Hepatocyte (in vitro differentiated cells): ENCODE data around the gene FBXL7. TPM values are rescaled to one million over a fixed set of nuclear protein-coding genes. Genes with fewer than 3 reads are reported as not detected.

Experiments
- DNase-seq: peaks from one replicate; pipeline ENCODE4 v3.0.0-alpha.2; 2016; ENCODE audit warnings: low spot score
- H2AFZ ChIP-seq: fragments of 200-600 bp; sonication (generic); 2 replicates; pipeline ENCODE4 v1.6.0; 2016; ENCODE audit warnings: antibody characterized with exemption, mild to moderate bottlenecking
- H3K27ac ChIP-seq: fragments of 200-600 bp; sonication (generic); 2 replicates; pipeline ENCODE4 v1.5.1; 2016; ENCODE audit warnings: mild to moderate bottlenecking
- H3K27me3 ChIP-seq: fragments of 200-600 bp; sonication (generic); 2 replicates; pipeline ENCODE4 v1.6.1; 2016
- H3K36me3 ChIP-seq: fragments of 200-600 bp; sonication (generic); replicated peaks from 2 replicates; pipeline ENCODE4 v1.5.1; 2016; ENCODE audit warnings: low read depth; ENCODE audit not compliant: insufficient read depth
- H3K4me1 ChIP-seq: fragments of 200-600 bp; sonication (generic); 2 replicates; pipeline ENCODE4 v1.5.1; 2016; ENCODE audit warnings: mild to moderate bottlenecking, moderate library complexity; ENCODE audit not compliant: insufficient read depth
- H3K4me2 ChIP-seq: fragments of 200-600 bp; sonication (generic); 2 replicates; pipeline ENCODE4 v1.6.0; 2016
- H3K4me3 ChIP-seq: fragments of 200-600 bp; sonication (generic); 2 replicates; pipeline ENCODE4 v1.5.1; 2016; ENCODE audit warnings: mild to moderate bottlenecking
- H3K79me2 ChIP-seq: fragments of 200-600 bp; sonication (generic); 2 replicates; pipeline ENCODE4 v1.6.0; 2017; ENCODE audit warnings: mild to moderate bottlenecking
- H3K9me2 ChIP-seq: fragments of 200-600 bp; sonication (generic); replicated peaks from 2 replicates; pipeline ENCODE4 v1.6.0; 2017; ENCODE audit warnings: mild to moderate bottlenecking; ENCODE audit not compliant: insufficient read depth
- H3K9me3 ChIP-seq: fragments of 200-600 bp; sonication (generic); 2 replicates; pipeline ENCODE4 v1.5.1; 2016; ENCODE audit warnings: low read depth, mild to moderate bottlenecking
- H4K20me1 ChIP-seq: fragments of 200-600 bp; sonication (generic); 2 replicates; pipeline ENCODE4 v1.6.0; 2016; ENCODE audit warnings: mild to moderate bottlenecking; ENCODE audit not compliant: insufficient read depth, poor library complexity, severe bottlenecking
- EZH2 ChIP-seq: fragments of 200-600 bp; sonication (generic); IDR thresholded peaks from 2 replicates; pipeline ENCODE4 v1.6.1; 2016; ENCODE audit warnings: antibody characterized with exemption, mild to moderate bottlenecking, borderline replicate concordance
- EZH2phosphoT487 ChIP-seq: fragments of 200-600 bp; sonication (generic); IDR thresholded peaks from one replicate; pipeline ENCODE4 v1.6.1; 2018; ENCODE audit warnings: antibody characterized with exemption, mild to moderate bottlenecking, low read depth, moderate library complexity; ENCODE audit not compliant: unreplicated experiment, severe bottlenecking
- WGBS: methylation state at CpG from one replicate; pipeline ENCODE4 v1.1.6; 2016; ENCODE audit warnings: low lambda C conversion rate; ENCODE audit errors: missing lambda C conversion rate; 5-methylcytosine and 5-hydroxymethylcytosine counted together
- polyA plus RNA-seq: library from polyadenylated mRNA; unstranded; fragments of >200 nt; fragmentation: Nextera tagmentation; extraction: Ambion mirVana; gene quantifications from 2 replicates; pipeline ENCODE4 v1.2.1, GENCODE V29; 2016
- total RNA-seq: library from RNA; depleted of rRNA; stranded (reverse); fragments of >200 nt; gene quantifications from 2 replicates; pipeline ENCODE4 v1.2.3, GENCODE V29; 2014
- TF ChIP-seq, protein P1 (sequence below): fragments of 200-600 bp; sonication (generic); IDR thresholded peaks from 2 replicates; pipeline ENCODE4 v1.5.1; 2016; ENCODE audit warnings: antibody characterized with exemption, mild to moderate bottlenecking; ENCODE audit not compliant: poor library complexity

The FBXL7 gene
- total and polyA plus RNA-seq, 2 experiments from 2014 or later, result 8.4 to 10.3 TPM

DNA sequence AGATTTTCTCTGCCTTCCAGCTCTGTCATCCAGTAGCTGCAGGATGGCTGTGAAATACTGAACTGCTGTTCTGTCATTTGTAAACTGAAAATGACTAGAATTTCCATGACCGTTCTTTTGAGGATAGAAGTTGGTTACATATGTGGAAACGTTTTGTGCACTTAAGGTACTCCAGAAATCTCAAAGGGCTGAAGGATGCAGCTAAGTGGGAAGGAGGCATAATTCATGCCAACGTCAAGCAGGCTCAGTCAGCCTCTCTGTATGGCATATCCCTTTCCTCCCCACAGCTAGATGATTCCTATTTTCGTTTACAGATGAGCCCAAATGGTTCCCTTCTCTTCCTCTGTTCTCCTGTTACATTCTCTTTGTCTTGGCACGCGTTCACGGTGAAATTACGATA, 257.6 kb downstream of the FBXL7 start:
- Histone ChIP-seq H3K36me3 (no peaks in the 10 kb centered on the region), H3K9me2 (no peaks in the 10 kb centered on the region), H3K27me3 (no peaks in the 10 kb centered on the region), H3K4me2 (peak overlapping the region; percentile 37), H2AFZ (no peak overlapping the region), H3K9me3 (no peaks in the 10 kb centered on the region), H3K27ac (no peak overlapping the region), H3K79me2 (peaks cover 19% of the 10 kb centered on the region), H3K4me1 (peaks cover 6% of the 10 kb centered on the region), H4K20me1 (no peaks in the 10 kb centered on the region), H3K4me3 (no peak overlapping the region)
- 67% methylated on average over 8 of the region's 8 CpGs for WGBS
- no peak for TF ChIP-seq EZH2phosphoT487
- TF ChIP-seq, protein P1, sequence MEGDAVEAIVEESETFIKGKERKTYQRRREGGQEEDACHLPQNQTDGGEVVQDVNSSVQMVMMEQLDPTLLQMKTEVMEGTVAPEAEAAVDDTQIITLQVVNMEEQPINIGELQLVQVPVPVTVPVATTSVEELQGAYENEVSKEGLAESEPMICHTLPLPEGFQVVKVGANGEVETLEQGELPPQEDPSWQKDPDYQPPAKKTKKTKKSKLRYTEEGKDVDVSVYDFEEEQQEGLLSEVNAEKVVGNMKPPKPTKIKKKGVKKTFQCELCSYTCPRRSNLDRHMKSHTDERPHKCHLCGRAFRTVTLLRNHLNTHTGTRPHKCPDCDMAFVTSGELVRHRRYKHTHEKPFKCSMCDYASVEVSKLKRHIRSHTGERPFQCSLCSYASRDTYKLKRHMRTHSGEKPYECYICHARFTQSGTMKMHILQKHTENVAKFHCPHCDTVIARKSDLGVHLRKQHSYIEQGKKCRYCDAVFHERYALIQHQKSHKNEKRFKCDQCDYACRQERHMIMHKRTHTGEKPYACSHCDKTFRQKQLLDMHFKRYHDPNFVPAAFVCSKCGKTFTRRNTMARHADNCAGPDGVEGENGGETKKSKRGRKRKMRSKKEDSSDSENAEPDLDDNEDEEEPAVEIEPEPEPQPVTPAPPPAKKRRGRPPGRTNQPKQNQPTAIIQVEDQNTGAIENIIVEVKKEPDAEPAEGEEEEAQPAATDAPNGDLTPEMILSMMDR, result no peak
- no peak for TF ChIP-seq EZH2
- no peak for DNase-seq

DNA sequence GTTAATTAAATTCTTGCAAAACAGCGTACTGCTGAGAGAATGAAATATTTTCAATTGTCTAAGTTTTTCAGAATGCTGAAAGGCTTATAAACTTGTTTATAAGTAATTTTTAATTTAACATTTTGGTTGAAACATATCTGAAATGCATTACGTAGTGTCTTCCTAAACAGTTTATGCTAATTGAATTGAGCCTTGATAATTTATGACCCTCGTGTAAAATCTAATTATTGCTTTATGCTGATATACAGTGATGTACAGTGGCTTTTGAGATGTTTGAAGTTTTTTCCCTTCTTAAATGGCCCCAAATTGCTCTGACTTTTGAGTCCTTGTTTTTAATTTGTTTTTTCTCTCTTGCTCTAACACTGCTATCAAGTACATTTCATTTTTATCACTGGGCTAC, 262.7 kb downstream of the FBXL7 start:
- TF ChIP-seq EZH2, result no peak
- TF ChIP-seq, protein P1, result no peak
- TF ChIP-seq EZH2phosphoT487, result no peak
- Histone ChIP-seq H3K4me1 (no peaks in the 10 kb centered on the region), H3K9me2 (no peaks in the 10 kb centered on the region), H3K4me3 (no peak overlapping the region), H3K27ac (no peak overlapping the region), H3K36me3 (no peaks in the 10 kb centered on the region), H4K20me1 (peaks cover 7% of the 10 kb centered on the region), H3K27me3 (no peaks in the 10 kb centered on the region), H3K79me2 (peaks cover 7% of the 10 kb centered on the region), H3K4me2 (no peak overlapping the region), H3K9me3 (no peaks in the 10 kb centered on the region), H2AFZ (no peak overlapping the region)
- 71% methylated on average over 3 of the region's 3 CpGs for WGBS
- DNase-seq, result no peak

DNA sequence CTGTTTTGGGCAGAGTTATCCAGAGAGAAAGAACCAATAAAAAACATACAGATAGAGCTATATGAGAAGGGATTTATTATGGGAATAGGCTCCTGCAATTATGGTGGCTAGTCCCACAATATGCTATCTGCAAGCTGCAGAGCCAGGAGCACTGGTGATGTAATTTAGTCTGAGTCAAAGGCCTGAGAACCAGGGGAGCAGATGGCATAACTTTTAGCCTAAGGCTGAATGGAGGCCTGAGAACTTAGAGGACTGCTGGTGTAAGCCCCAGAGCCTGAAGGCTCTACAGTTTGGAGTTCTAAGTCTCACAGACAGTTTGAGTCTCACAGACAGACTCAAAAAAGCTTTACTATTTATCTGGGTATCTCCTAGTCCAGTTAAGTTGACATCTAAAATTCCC, 263.8 kb downstream of the FBXL7 start:
- Histone ChIP-seq H3K27ac (no peak overlapping the region), H3K4me1 (no peaks in the 10 kb centered on the region)
- TF ChIP-seq EZH2 (no peak), EZH2phosphoT487 (no peak)
- TF ChIP-seq, protein P1, result no peak

DNA sequence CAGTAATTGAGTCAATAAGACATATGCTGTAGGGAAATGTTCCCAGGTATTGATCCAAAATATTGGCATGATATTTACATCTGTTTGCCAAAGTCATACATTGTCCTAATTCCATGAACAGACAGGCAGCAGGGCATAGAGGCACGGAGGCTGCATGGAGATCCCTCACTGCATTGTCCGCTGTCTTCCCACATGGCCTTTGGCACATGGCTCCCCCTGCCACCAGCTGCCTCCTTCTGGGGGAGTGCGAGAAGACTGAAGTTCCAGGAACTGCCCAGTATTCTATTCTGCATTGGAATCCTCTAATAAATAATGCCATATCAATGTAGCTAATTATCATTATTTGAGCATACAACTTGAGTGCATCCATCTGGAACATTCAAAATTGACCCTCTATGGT, 269.0 kb downstream of the FBXL7 start:
- Histone ChIP-seq H3K27ac (no peak overlapping the region), H3K9me3 (no peaks in the 10 kb centered on the region), H4K20me1 (peaks cover 7% of the 10 kb centered on the region), H3K36me3 (no peaks in the 10 kb centered on the region), H3K4me2 (no peak overlapping the region), H3K27me3 (no peaks in the 10 kb centered on the region), H3K79me2 (no peaks in the 10 kb centered on the region), H3K4me1 (no peaks in the 10 kb centered on the region), H2AFZ (no peak overlapping the region), H3K9me2 (no peaks in the 10 kb centered on the region), H3K4me3 (no peak overlapping the region)
- 94% methylated on average over 3 of the region's 3 CpGs for WGBS
- TF ChIP-seq, protein P1, result no peak
- DNase-seq, result no peak

More for the DNA sequence above, 263.8 kb downstream of the FBXL7 start:
- Histone ChIP-seq H3K4me3 (no peak overlapping the region), H3K4me2 (no peak overlapping the region), H3K27me3 (no peaks in the 10 kb centered on the region), H3K79me2 (peaks cover 5% of the 10 kb centered on the region), H4K20me1 (peaks cover 7% of the 10 kb centered on the region), H2AFZ (no peak overlapping the region), H3K36me3 (no peaks in the 10 kb centered on the region), H3K9me2 (no peaks in the 10 kb centered on the region), H3K9me3 (no peaks in the 10 kb centered on the region)
- no peak for DNase-seq
